GM21619 (cell line): ENCODE results near the gene FAM114A2.
"Not testable (repeated sequence)": the region's sequence is repeated elsewhere in the genome, so short reads cannot be mapped to it uniquely, and the experiment has no call there.

ENCODE experiments used
- ATAC-seq: cut with Tn5 transposase; IDR thresholded peaks from one replicate; pipeline ENCODE4 v1.9.1; 2021; ENCODE audit not compliant: unreplicated experiment

Gene FAM114A2

DNA sequence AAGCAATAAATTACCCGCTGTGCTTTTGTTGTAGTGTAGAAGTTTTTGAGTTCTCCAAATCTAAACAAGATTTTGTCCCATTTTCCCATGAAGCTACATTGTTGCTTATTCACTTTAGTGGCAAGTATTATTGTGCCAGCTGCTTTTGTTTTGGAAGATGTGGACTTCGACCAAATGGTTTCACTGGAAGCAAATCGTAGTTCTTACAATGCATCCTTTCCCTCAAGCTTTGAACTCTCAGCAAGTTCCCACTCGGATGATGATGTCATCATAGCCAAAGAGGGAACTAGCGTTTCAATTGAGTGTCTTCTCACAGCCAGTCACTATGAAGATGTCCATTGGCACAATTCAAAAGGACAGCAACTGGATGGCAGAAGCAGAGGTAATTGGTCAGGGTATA lies 10.9 kb upstream of the FAM114A2 start:
- ATAC-seq: no peak

DNA sequence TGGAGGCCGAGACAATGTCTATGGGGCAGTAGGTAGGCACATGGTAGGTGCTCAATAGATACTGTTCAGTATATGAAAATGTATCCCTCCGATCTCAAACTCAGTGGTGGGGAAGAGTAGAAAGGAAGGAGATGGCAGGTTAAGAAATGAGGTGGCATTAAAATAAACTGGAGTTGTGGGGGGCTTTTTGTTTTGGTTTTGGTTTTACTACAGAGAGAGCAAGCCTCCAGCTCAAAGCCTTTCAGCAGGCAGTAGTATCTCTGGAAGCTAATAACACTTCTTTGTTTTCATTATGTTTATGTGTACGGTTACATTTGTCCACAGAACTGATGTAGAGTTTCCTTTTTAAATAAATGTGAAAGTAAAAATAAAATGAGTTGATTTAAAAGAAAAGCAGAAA lies 8.6 kb upstream of the FAM114A2 start:
- ATAC-seq: no peak

- no peak for ATAC-seq
Measured at GRCh38 chr5:154046486-154046885, 7.8 kb upstream of the FAM114A2 start.

GRCh38 chr5:154044581-154044980 lies 5.9 kb upstream of the FAM114A2 start:
- ATAC-seq: no peak

DNA sequence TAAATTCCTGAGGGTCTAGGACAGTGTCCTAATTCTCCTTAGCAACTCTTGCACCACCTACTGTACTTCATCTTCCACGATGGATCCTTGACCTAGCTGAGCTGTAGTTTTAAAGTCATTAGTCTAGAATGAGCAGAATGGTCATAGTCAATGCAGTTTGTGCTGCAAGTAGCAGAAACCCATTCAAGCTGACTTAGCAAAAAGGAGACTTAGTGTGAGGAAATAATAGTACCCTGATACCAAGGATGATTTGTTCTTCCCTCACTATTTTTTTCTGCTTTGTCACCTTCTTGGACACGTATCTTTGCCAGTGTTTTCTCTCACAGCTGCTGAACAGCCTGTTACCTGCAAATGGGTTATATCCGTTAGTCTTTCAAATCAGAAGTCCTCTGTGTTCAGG lies 5.4 kb upstream of the FAM114A2 start:
- no peak for ATAC-seq

DNA sequence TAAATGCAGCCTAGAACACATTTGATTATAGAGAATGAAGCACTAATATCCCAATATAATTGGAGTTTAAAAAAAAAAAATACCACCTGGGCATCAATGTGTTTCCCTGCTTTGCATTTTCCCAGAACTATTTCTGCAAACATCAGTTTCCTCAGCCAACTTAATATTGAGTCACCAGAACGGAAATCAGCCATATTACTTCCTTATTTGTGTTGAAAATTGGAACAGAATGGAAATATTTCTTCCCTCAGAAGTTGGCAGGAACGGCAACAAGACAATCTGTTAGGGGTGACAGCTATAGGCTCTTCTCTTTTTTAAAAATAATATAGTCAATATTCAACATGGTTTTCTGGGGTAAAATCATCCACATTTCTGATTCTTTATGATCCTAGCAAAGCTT lies 4.1 kb upstream of the FAM114A2 start:
- ATAC-seq: no peak

DNA sequence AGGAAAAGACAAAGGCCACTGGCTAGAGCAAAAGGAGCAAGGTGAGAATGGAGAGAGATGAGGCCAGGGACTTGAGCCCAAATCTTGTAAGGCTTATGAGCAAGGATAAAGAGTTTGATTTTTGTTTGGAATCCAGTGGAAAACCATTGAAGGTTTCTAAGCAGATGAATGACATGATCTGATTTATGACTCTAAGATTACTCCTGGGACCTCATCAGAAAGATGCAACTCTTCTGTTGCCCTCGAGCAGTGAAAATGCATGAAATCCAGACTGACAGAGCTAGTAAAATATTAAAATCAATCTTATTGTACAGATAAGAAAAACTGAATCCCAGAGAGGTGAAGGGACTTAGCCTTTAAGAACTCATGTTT lies 734 bp upstream of the FAM114A2 start:
- ATAC-seq: no peak

- ATAC-seq: peak; percentile 41
Measured at GRCh38 chr5:154038261-154038706, 426 bp downstream of the FAM114A2 start.

DNA sequence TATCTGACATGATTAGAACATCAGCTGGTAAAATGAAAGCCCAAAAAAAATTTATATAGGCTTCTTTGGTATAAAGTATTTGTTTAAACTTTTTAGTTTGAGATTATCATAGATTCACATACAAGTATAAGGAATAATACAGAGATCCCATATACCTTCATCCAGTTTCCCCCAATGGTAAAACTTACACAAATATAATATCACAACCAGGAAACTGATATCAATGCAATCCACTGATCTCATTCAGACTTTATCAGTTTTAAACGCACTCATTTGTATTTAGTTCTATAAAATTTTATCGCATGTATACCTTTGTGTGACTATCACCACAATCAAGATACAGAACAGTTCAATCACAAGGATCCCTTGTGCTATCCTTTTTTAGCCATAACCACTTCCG lies 3.8 kb downstream of the FAM114A2 start:
- ATAC-seq: no peak

DNA sequence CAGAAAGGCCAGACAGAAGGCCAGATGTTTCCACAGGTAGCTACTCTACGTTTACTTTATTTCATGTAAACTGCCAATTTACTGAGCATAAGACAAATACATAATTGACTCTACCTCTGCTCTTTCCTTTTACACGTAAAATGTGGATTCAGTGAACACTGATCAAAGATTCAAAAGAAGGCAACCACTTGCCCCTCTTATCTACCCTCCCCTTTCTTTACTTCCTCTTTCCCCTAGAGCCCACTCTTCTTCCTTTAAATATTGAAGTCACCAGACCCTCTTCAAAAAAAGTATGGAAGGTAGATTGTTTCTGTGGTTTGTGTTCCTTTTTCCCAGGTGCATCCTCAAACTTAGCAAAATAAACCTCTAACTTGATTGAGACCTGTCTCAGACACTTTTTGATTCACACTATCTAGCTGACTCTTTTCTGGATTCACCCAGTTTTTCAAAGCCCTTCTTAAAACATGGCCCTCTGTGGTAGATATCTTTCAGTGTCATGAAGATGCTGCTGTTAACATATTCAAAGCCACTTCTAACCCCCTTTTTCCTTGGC lies 6.7 kb downstream of the FAM114A2 start:
- no peak for ATAC-seq

DNA sequence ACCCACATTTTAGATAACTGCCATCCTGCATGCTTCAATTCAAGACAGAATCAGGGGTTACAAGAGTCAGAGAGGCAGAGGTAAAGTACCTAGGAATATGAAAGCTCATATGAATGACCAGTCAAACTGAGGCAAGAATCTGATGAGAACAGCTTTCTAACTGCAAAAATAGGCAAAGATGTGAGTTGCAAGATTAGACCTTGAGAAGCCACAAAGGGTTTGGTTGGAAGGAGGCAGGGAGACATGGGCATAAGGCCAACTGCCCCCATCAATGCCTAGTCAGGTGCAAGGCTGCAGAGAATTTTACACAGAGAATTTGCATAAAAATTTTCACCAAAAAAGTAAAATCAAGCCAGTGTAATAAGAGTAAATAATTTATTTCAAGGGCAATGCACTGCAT lies 12.8 kb downstream of the FAM114A2 start:
- ATAC-seq: no peak

- ATAC-seq: not testable (repeated sequence)
Measured at GRCh38 chr5:154018919-154019318, 19.8 kb downstream of the FAM114A2 start.

- ATAC-seq: no peak
Measured at GRCh38 chr5:154015071-154015693, 23.5 kb downstream of the FAM114A2 start.

DNA sequence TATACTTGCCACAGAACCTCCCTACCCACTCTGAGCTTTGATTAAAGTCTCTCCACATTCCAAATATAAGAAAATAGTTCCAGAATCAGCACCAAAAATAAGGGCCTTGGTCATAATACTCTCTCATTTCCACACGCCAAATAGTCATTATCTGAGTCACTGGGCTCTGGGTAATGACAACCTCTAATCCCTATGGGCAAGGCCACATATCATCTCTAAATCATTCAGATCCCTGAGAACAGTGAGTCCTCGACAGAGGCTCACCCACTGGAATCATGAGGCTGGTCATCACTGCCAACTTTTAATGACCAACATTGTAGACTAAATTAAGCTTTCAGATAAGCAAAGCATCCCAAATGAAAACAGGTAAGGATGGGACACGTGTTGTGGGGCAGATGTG lies 28.1 kb downstream of the FAM114A2 start:
- no peak for ATAC-seq

DNA sequence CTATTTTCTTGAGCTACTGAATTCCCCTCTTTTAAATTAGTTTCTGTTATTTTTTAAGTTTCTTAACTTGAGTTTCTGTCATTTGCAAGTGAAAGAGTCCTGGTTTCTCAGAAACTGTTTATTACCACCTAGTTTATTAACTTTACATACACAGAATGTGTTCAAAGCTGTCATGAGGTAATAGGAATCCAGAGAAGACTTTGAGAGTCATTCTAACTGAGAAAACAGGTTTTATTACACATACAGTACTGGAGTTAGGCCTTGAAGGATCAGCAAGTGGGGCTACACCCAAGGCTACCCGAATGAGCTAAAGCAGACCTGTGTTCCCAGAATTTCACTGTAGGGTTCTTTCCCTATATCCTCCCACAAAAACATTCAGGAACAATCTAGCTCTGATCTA lies 33.1 kb downstream of the FAM114A2 start:
- peak; percentile 55 for ATAC-seq

- ATAC-seq: no peak
Measured at GRCh38 chr5:154002511-154003020, 36.1 kb downstream of the FAM114A2 start.

DNA sequence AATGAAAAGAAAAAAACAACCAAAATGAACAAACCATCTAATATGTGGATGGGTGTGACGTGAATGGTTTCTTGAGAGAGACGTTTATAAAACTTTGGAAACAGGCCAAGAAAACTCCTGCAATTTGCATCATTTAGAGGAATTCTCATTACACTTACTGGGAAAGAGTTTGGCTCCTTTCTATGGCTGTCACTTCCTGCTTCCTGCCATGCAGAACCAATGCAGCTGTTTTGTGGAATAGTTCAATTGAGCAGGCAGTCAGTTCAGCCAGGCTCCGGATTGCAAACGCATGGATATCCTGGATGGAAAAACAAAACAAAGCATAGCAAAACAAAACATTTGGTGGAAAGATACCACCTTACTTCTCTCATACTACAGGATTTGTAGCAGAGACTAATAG lies 36.6 kb downstream of the FAM114A2 start:
- ATAC-seq: no peak

- no peak for ATAC-seq
Measured at GRCh38 chr5:154000703-154001102, 38.0 kb downstream of the FAM114A2 start.

DNA sequence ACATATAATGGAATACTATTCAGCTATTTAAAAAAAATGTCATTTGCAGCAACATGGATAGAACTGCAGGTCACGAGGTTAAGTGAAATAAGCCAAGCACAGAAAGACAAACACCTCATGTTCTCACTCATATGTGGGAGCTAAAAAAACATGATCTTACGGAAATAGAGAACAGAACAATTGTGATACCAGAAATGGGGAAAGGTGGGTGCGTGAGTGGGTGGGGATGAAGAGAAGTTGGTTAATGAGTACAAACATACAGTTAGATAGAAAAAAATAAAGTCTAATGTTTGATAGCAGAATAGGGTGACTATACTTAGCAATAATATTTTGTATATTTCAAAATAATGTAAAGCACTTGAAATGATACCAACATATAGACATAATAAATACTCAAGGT lies 38.7 kb downstream of the FAM114A2 start:
- no peak for ATAC-seq

- ATAC-seq: no peak
Measured at GRCh38 chr5:153998768-153999167, 39.9 kb downstream of the FAM114A2 start.

DNA sequence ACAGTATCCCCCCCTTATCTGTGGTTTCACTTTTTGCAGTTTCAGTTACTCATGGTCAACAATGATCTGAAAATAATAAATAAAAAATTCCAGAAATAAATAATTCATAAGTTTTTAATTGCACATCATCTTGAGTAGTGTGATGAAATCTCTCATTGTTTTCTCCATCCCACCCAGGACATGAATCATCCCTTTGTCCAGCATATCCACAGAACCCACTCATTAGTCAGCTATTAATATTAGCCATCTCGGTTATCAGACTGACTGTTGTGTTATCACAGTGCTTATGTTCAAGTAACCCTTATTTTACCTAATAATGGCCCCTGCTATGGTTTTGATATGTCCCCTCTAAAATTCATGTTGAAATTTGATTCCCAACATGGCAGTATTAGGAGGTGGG lies 40.7 kb downstream of the FAM114A2 start:
- no peak for ATAC-seq

GRCh38 chr5:153991168-153991567 lies 47.5 kb downstream of the FAM114A2 start:
- no peak for ATAC-seq

DNA sequence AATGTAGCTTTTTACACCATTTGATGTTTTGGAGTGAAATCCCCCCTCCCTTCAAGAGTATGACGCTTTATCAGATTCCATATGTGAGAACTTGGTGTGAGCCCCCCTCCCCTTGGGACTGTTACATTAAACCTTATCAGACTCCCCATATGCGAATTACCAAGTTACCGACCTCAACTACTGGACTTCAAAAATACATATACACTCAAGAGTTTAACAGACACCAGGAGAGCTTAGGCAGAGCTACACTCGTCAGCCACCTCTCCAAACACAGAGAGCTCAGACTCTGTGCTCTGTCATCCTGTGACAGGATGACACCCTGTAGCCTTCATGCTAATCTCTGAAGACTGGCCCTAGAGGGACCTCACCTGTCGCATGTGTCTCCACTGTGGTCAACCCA lies 50.2 kb downstream of the FAM114A2 start:
- no peak for ATAC-seq
